ENCODE measurements around the gene PHF13.
"Not testable (repeated sequence)": the region's sequence is repeated elsewhere in the genome, so short reads cannot be mapped to it uniquely, and the experiment has no call there.

Gene PHF13

GRCh38 chr1:6660415-6661049 lies 47.0 kb downstream of the PHF13 start:
- DNase-seq (ENCODE audit: low read depth): no peak

DNA sequence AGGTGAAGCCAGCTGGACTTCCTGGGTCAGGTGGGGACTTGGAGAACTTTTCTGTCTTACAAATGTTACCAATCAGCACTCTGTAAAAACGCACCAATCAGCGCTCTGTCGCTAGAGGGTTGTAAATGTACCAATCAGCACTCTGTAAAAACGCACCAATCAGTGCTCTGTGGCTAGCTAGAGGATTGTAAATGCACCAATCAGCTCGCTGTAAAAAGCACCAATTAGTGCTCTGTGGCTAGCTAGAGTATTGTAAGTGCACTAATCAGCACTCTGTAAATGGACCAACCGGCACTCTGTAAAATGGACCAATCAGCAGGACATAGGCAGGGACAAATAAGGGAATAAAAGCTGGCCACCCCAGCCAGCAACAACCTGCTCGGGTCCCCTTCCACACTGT lies 48.9 kb downstream of the PHF13 start:
- DNase-seq (ENCODE audit: low read depth): not testable (repeated sequence)

DNA sequence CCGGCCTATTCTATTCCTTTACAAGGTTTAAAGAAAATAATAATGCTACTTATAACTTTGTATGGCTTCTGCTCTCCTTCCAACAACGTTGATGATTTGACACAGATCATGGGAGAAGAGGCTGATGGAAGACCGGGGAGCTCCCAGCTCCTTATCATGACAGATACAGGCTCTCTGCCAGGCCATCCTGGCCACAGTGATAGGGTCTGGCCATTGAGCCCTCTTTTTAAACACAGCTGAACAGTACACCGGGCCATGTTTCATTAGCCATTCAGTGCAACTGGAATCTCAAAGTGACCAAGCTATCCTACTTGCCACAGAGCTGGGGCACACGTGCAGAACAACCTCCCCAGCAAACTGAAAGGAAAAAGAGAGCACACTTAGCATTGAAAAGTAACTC lies 53.2 kb downstream of the PHF13 start:
- DNase-seq (ENCODE audit: low read depth): no peak

DNA sequence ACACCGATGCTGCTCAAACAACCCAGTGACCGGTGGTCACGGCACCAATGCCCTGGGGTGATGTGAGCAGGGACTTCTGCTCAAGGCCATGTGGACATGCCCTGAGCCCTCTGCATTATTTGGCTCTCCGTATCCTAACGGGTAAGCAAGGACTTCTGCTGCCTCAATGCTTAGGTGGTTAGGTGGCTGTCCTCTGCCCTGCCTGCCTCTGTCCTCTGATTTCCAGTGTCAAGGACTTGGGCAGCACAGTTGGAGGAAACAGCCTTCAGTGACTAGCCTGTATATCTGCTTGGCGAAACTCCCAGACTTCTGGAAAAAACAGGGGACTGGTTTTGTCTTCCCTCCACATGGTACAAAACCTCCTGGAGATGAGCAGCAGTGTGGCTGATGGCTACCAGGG lies 53.6 kb downstream of the PHF13 start:
- DNase-seq (ENCODE audit: low read depth): no peak

DNA sequence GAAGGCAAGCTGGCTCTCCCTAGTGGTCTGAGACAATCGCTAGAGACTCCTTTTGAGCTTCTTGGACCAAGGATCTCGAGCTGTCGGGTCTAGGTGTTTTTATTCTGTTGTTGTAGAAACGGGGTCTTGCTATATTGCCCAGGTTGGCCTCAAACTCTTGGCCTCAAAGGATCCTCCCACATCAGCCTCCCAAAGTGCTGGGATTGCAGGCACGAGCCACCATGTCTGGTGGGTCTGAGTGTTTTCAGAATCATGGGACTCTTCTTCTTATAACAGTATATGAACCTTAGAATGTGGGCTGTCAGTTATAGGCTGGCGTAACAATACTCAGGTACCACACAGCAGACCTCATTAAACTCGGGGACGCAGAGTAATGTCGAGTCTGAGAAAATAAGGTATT lies 55.0 kb downstream of the PHF13 start:
- DNase-seq (ENCODE audit: low read depth): no peak

DNA sequence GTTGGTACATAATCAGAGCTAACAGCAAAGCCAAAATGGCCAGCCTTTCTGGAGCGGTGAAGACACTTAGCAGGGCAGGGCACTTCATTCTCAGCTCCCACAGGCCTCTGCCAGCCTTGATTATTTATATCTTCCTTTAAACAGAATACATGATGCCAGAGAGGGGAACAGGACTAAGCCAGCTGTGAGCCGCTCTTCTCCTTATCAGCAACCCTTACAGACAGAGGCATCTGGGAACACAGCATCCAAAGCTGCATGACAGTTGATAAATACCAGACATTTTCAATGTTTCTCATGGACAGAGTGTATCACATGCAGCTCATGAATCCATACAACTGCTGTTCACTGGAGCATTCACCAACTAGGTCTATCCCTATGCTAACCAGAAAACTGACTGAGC lies 59.0 kb downstream of the PHF13 start:
- no peak for DNase-seq (ENCODE audit: low read depth)
